Loucy (cell line): ENCODE data around the gene MAD1L1.

ENCODE experiments used
- EZH2phosphoT487 ChIP-seq: fragments of 200-600 bp; IDR thresholded peaks from 2 replicates; pipeline ENCODE4 v1.6.1; 2018; ENCODE audit warnings: antibody characterized with exemption, mild to moderate bottlenecking, moderate library complexity, borderline replicate concordance
- TF ChIP-seq, protein P1 (sequence below): fragments of 200-600 bp; sonication (generic); conservative IDR thresholded peaks from 2 replicates; pipeline ENCODE4 v1.5.1; 2014; ENCODE audit warnings: mild to moderate bottlenecking, antibody characterized with exemption, low read length

DNA sequence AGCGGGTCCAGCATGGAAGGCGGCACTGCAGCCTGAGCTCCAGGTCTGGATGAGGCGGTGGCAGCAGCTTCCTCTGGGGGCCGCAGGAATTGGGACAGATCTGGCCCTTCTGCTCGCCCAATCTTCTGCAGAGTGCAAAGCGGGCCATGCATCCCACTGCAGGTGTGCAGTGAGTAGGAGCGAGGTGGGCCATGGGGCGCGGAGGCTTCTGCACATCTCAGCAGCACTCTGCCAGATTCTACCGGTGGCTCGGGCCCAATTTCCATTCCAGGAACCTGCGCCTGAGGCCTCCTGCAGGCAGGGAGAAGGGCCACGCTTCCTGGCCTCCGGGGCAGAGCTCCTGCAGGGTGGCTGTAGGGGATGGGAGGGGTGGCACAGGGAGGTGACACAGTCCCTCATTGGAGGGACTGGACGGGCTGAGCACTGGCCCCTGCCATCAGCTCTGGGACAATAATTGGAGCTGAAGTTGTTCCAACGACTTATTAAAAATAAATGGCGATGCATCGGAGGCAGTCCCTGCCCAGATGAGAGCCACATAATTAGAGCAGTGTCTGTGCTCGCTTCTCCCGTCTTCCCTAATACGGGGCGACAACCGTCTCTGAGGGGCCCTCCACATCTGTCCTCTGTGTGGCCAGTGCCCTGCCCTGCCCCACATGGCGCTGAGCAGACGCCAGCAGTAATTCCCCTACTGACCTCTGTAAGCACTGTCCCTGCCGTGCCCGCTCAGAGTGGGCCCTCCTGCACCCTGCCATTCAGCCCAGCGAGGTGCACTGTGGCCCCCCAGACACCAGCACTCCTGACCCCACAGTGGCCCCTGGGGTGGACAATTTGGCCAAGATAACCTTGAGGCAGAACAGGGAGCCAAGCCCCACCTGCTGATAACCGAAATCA lies 365.1 kb downstream of the MAD1L1 start:
- TF ChIP-seq, protein P1, sequence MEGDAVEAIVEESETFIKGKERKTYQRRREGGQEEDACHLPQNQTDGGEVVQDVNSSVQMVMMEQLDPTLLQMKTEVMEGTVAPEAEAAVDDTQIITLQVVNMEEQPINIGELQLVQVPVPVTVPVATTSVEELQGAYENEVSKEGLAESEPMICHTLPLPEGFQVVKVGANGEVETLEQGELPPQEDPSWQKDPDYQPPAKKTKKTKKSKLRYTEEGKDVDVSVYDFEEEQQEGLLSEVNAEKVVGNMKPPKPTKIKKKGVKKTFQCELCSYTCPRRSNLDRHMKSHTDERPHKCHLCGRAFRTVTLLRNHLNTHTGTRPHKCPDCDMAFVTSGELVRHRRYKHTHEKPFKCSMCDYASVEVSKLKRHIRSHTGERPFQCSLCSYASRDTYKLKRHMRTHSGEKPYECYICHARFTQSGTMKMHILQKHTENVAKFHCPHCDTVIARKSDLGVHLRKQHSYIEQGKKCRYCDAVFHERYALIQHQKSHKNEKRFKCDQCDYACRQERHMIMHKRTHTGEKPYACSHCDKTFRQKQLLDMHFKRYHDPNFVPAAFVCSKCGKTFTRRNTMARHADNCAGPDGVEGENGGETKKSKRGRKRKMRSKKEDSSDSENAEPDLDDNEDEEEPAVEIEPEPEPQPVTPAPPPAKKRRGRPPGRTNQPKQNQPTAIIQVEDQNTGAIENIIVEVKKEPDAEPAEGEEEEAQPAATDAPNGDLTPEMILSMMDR = no peak
- TF ChIP-seq EZH2phosphoT487 = no peak
